GM23338 (cell line): ENCODE results near the gene ANKRD13B.

Experiments used
- CREB1 ChIP-seq: fragments of 250-450 bp; sonication (Bioruptor Pico); IDR thresholded peaks from 2 replicates; pipeline ENCODE4 v1.5.0; 2020; ENCODE audit warnings: low read depth, mild to moderate bottlenecking, moderate library complexity
- CTCF ChIP-seq, 2 experiments: fragments of 200-600 bp in 1 of 2; sonication (generic) in 1 of 2; conservative IDR thresholded peaks; 2 replicates each; pipeline versions ENCODE4 v1.5.1 to v1.6.1; 2016 to 2017; ENCODE audit warnings: antibody characterized with exemption in 2 of 2, low read depth in 2 of 2, mild to moderate bottlenecking in 2 of 2, moderate library complexity in 1 of 2
- ETS1 ChIP-seq: IDR thresholded peaks from 2 replicates; pipeline ENCODE4 v1.6.1; 2016; ENCODE audit warnings: antibody characterized with exemption
- EZH2 ChIP-seq: fragments of 200-600 bp; sonication (generic); IDR thresholded peaks from one replicate; pipeline ENCODE4 v1.8.0; 2017; ENCODE audit warnings: antibody characterized with exemption, mild to moderate bottlenecking, low read depth; ENCODE audit not compliant: unreplicated experiment
- EZH2phosphoT487 ChIP-seq: fragments of 200-600 bp; sonication (generic); IDR thresholded peaks from one replicate; pipeline ENCODE4 v1.8.1; 2018; ENCODE audit warnings: antibody characterized with exemption; ENCODE audit not compliant: unreplicated experiment
- JUNB ChIP-seq: IDR thresholded peaks from one replicate; pipeline ENCODE4 v1.6.1; 2016; ENCODE audit warnings: antibody characterized with exemption; ENCODE audit not compliant: unreplicated experiment
- NANOG ChIP-seq: IDR thresholded peaks from 2 replicates; pipeline ENCODE4 v1.6.1; 2016; ENCODE audit warnings: antibody characterized with exemption, borderline replicate concordance
- POLR2AphosphoS5 ChIP-seq: IDR thresholded peaks from 2 replicates; pipeline ENCODE4 v1.6.1; 2016; ENCODE audit warnings: antibody characterized with exemption, low read depth
- REST ChIP-seq: IDR thresholded peaks from one replicate; pipeline ENCODE4 v1.6.1; 2018; ENCODE audit warnings: antibody characterized with exemption; ENCODE audit not compliant: unreplicated experiment
- STAT1 ChIP-seq: IDR thresholded peaks from one replicate; pipeline ENCODE4 v1.6.1; 2016; ENCODE audit warnings: antibody characterized with exemption; ENCODE audit not compliant: unreplicated experiment
- ZNF114 ChIP-seq: fragments of 250-450 bp; sonication (Bioruptor Pico); IDR thresholded peaks from 2 replicates; pipeline ENCODE4 v1.5.0; 2020; ENCODE audit warnings: mild to moderate bottlenecking, moderate library complexity
- ZNF331 ChIP-seq: fragments of 250-450 bp; sonication (Bioruptor Pico); IDR thresholded peaks from 2 replicates; pipeline ENCODE4 v1.5.0; 2020; ENCODE audit warnings: low read depth, mild to moderate bottlenecking, moderate library complexity
- ZNF462 ChIP-seq: fragments of 250-450 bp; sonication (Bioruptor Pico); IDR thresholded peaks from 2 replicates; pipeline ENCODE4 v1.5.0; 2020; ENCODE audit warnings: mild to moderate bottlenecking, moderate library complexity

- no peak for TF ChIP-seq CTCF (conservative IDR thresholded peaks at IDR 0.05; ENCODE audit: low read depth in 2 of 2)
- TF ChIP-seq POLR2AphosphoS5: no peak
- TF ChIP-seq JUNB: no peak
- no peak for TF ChIP-seq EZH2
- no peak for TF ChIP-seq CREB1 (CRISPR knock-in tag)
- no peak for TF ChIP-seq EZH2phosphoT487
- no peak for TF ChIP-seq ZNF462 (CRISPR knock-in tag)
- TF ChIP-seq ETS1: no peak
- no peak for TF ChIP-seq STAT1
- TF ChIP-seq REST: no peak
- TF ChIP-seq ZNF331 (CRISPR knock-in tag): no peak
- no peak for TF ChIP-seq ZNF114
- TF ChIP-seq NANOG: no peak
Observed at GRCh38 chr17:29610395-29610794, 17.5 kb downstream of the ANKRD13B start.
